ENCODE measurements around the gene NFATC3.
A peak's percentile ranks its signal among the peaks of the same experiment; 100 is the strongest.

Gene NFATC3

DNA sequence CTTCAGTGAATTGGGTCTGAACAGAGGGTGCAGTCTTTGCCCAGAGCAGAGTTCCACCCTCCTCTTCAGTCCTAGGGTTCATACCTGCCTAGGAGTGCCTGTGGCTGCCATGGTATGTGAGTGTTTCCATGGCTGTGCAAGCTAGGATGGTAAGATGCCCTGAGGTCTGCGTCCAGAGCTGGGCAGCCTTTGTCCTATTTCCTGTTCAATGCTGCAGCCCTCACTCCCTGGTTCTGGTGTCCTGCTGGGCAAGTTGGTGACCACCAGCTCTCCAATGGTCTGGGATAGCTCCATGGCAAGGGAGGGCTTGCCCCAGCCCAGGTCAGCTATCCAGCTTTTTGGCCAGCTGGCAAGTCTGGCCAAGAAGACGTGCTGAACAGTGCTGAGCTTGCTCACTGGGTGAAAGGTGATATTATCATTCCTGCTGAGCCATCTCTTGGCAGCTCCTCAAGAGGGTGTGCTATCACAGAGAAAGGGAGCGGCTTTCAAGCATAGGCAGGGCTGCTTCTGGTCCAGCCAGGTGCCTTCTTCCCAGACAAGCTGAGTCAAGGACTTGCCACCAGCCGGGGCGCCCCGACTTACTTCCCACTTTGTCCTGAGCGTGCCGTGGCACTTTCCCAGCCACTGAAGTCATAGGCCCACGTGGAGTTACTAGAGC is 13.0 kb upstream of the NFATC3 start:
- no peak for DNase-seq (ENCODE audit: low read depth, low spot score)

DNA sequence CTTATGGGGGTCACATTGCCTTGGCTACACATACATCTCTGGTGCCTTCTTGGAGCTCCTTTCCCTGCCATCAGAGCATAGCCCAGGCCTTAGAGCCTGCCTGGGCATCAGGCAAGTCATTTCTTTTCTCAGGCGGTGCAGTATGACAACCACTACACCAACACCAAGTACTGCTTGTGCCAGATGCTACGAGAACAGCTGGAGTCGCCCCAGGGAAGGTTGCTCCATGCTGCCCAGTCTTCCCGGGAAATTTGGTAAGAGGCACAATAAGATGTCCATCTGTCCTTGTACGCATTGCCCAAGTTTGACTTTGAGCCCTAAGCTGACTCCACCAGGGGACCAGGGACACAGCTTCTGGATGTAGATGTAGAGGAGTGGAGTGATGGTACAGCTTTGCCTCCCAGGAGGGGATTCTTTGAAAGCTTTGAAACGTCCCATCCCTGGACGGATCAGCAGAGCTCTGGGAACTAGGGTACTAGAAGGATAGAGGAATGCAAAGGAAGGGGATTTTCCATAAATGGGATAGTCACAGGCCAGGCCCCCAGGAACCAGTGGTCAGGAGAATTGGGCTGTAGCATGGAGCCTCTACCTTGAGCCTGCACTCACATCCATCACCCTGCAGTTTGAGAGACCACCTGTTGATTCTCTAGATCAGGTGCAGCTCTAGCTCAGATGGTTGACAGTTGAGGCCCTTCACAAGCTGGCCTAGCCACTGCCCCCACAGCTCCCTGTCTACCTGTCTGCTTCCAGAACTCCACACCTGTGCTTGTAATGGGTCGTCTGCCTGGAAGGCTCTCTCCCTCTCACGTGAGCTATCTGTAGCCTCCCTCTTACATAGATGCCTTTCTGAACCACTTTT is 11.0 kb upstream of the NFATC3 start:
- DNase-seq (ENCODE audit: low read depth, low spot score) = no peak

DNA sequence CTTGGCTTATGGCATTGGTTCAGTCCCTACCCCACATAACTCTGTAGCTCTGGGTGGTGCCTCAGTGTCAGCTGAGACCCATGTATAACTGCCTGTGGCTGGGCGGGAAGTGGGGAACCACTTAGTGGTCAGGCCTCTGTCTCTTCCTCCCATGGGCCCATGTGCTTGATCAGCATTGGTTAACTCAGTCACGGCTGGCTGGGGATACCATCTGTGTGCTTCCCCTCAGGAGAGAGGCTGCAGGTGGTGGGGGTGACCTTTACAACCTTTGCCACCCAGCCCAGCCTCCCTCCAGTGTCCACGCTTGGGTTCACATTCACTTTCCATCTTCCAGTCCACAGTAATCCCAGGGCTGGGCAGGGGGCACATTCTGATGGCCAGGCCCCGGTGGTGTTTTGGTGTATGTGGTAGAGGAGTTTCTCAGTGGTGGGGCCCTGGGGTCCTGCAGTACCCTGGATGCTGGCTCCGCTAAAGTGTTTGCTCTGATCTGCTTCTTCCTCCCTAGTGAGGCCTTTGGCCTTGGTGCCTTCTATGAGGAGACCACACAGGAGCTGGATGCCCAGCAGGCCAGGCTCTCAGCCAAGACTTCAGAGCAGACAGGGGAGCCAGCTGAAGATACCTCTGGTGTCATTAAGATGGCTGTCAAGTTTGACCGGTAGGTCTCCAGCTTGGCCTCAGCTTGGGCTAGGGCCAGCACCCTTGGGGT is 10.2 kb upstream of the NFATC3 start:
- no peak for DNase-seq (ENCODE audit: low read depth, low spot score)

DNA sequence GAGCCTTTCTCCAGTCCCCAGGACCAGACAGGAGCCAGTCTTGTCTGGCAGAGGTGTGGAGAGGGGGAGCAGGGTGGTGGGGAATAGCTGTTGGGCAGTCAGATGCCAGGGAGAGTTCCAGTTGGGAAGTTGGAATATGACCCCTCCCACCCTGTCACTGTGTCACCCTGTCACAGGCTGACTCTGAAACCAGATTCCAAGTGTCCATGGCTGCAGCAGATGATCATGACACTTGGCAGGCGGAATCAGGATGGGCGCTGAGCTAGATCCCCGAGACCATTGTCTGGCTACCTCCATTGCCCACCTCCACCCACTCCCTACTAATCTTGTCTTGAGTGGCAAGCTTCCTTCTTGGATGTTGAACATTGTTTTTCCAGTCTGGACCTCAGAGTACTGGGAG is 9.2 kb upstream of the NFATC3 start:
- no peak for DNase-seq (ENCODE audit: low read depth, low spot score)

DNA sequence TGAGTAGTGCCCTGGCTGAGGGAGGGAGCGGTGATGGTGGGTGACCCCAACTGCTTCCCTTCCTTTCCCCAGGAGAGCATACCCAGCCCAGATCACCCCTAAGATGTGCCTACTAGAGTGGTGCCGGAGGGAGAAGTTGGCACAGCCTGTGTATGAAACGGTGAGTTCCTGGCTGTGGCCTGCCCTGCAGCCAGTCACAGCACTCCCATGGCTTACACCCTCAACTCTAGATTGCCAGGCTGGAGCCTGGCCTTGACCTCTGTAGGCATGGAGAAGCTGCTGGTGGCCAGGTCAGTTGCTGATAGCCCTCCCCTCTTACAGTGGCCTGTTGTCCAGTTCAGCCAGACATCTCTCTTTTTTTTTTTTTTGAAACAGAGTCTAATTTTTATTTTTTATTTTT is 8.6 kb upstream of the NFATC3 start:
- DNase-seq (ENCODE audit: low read depth, low spot score) = no peak

DNA sequence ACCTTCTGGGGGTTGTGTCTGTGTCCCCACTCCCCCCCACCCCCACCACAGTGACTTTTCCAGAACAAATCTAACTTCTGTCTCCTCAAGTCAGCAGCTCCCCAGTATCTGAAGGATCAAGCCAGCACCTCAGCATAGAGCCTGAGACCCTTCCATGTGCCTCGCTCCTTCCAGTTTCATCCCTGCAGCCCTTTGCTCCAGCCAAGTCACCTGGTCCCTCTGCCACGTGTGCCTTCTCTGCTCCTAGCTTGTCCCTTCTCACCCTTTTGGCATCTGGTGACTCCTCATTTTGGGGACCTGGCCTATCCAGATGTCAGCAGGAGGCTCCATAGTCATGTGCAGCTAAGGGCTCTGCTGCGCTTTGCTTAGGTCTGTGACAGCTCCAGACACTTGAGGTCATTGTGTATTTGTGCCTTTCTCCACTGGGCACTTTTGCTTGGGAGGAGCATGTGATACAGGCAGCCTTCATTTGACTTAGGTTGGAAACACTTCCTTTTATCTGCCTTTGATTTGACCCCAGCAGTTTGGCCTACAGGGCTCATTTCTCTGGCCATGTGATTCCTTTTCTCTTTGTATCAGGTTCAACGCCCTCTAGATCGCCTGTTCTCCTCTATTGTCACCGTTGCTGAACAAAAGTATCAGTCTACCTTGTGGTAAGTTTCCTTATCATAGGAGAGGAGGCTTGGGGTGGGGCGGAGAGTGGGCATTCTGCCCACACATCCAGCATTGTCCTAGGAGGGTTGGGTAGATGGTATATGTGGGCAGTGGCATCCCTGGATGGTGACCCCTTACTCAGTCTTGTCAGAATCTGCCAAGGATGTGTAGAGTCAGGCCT is 7.1 kb upstream of the NFATC3 start:
- DNase-seq (ENCODE audit: low read depth, low spot score) = no peak

DNA sequence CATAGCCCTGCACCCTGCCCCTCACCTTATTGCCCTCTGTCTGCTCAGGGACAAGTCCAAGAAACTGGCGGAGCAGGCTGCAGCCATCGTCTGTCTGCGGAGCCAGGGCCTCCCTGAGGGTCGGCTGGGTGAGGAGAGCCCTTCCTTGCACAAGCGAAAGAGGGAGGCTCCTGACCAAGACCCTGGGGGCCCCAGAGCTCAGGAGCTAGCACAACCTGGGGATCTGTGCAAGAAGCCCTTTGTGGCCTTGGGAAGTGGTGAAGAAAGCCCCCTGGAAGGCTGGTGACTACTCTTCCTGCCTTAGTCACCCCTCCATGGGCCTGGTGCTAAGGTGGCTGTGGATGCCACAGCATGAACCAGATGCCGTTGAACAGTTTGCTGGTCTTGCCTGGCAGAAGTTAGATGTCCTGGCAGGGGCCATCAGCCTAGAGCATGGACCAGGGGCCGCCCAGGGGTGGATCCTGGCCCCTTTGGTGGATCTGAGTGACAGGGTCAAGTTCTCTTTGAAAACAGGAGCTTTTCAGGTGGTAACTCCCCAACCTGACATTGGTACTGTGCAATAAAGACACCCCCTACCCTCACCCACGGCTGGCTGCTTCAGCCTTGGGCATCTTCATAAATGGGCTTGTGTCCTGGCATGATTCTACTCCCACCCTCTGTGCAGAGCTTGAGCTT is 6.3 kb upstream of the NFATC3 start:
- no peak for DNase-seq (ENCODE audit: low read depth, low spot score)

DNA sequence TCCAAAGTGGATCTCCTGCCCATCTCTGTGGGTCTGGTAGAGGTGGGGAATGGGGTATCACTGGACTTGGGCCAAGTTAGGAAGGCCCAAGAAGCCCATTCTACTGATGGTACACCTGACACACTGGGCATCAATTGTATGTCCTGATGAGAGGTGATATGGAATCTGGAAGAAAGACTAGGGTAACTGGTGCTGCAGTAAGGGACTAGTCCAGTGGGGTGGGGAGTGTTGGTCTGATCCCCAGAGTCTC is 5.9 kb upstream of the NFATC3 start:
- DNase-seq (ENCODE audit: low read depth, low spot score) = no peak

DNA sequence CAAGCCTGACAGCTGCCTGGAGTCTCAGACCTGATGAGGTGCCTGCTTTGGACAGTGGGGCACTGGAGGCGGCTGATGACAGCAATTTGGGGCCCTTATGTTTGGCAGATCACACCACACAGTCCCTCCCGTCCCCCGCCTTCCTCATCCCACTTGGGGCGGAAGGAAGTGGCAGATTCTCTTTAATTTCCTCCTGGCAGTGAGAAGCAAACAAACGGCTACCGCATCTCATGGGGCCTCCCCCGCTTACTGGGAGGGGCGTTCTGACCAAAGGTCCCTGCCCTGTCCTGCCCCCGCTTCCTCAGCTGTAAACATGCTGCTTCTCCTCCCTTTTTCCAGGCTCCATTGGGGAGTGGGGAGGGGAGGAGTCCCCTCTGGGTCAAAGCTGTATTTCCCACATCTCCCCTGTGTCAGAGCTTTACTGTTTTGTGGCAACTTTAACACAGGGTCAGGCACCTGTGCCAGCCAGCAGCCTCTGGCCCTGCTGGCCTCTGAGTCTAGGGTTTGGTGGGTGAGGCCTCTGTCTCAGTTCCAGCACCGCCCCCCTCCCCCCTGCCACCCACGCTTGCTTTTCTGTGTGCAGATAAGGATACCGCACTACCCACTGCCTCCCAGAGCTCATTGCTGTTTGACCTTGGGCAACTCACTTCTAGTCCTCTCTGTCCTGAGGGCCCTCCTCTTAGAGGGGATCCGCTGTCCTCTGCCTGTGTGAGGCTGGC is 5.4 kb upstream of the NFATC3 start:
- peak; percentile 48 for DNase-seq (ENCODE audit: low read depth, low spot score)

DNA sequence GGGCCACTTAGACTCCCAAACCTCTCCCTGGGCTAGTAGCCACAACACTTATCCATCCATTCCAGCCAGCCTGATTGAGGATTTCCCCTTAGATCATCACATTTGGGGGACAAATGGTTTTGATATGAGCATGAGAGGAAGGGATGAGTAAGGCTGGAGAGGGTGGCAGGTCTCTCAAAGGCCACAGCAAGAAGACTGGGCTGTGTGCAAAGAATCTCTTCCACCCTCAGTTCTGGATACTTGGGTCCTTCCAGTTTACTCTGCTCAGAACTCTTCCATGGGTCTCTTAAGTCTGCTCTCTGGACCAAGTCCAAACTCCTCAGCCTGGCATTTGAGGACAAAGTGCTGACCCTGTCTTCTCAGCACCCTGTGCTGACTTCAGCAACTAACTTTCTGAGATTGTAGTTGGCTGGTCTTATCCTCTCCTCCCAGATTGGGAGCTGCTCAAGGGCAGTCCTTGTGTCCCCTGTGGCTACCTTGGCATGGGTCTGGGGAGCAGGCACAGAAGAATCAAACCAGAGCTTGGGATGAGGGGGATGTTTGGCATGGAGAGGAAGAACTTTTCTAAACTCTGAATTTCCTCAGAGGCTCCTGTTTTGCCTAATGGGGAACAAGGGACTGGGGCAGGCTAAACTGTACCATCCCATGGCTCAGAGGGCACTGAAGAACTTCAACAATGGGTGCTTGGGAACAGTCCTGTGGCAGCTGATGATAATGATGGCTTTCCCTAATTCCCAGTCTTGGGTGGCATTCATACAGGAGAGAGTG is 3.1 kb upstream of the NFATC3 start:
- no peak for DNase-seq (ENCODE audit: low read depth, low spot score)

DNA sequence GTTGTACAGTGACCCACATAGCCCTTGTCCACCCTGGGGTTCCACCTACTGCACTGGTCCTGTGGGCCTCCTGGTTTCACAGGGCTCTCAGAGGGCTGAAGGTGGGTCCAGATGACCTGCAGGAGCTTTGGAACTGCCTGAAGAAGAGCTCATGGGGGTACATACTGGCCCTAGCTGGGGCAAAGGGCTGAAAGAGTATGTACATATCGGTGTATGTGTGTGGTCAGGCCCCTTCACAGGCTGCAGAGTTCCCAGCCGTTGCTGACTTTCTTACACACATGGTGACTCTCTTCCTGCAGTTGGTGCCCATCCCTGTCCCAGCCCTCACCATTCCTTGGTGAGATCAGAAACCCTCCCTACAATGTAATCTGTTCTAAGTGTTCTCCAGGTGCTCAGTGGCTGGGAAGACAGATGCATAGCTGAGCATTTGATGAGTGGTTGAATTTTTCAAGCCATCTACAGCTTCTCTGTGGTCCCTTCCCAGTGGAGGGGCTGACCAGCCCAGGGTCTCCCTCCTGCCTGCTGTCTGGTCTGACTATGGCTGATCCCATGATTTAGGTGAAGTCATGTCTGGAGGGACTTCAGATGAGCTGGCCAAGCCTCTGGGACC is 2.4 kb upstream of the NFATC3 start:
- no peak for DNase-seq (ENCODE audit: low read depth, low spot score)

DNA sequence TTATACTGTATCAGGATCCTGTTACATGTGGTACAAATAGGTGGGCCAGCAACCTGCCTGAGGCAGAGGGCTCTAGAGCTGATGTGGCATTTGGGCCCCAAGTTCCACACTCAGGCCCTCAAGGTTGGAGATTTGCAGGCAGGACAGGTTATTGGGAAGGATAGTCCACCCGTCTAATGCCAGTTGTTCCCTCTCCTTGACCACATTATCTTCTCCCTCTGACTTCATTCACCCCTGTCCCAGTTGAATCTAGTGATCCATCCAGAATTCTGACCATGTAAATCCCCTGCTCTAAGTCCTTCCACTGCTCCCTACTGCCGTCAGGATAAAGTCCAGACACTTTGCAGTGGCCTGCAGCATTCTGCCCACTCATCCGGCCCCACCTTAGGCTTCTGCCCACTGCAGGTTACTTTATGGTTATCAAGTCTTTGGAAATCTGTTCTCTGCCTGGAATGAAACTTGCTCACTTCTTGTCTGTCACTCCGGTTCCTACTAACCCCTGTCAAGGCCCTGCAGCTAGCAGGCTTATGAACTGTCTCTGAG is 1.9 kb upstream of the NFATC3 start:
- DNase-seq (ENCODE audit: low read depth, low spot score) = no peak

DNA sequence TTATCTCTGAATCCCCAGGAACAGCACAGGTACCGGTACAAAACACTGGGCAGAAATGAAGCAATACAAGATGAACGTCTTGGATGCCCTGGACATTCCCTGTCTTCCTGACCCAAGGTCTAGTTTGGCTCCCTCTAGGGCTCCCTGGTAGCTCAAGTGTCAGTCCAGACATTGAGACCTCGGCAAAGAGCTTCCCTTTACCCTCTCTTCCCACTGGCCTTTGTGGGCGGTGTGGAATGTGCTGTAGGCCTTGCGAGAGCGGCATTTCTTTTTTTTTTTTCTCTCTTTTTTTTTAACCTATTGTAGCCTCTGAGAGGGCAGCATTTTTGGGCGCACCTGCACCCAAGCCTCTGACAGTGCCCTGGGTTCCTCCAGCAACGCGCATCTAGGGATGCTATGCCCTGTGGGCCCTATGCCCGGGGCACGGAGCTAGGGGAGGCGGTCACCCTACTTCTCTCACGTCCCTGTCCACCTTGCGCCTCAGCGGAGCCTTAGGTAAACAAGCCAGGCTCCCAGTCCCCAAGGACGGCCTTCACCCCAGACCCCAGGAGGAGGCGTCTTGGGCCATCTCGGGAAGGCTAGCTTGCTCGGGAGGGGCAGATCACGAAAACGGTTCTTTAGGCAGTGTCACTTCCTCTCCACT is 1.2 kb upstream of the NFATC3 start:
- DNase-seq (ENCODE audit: low read depth, low spot score) = no peak

DNA sequence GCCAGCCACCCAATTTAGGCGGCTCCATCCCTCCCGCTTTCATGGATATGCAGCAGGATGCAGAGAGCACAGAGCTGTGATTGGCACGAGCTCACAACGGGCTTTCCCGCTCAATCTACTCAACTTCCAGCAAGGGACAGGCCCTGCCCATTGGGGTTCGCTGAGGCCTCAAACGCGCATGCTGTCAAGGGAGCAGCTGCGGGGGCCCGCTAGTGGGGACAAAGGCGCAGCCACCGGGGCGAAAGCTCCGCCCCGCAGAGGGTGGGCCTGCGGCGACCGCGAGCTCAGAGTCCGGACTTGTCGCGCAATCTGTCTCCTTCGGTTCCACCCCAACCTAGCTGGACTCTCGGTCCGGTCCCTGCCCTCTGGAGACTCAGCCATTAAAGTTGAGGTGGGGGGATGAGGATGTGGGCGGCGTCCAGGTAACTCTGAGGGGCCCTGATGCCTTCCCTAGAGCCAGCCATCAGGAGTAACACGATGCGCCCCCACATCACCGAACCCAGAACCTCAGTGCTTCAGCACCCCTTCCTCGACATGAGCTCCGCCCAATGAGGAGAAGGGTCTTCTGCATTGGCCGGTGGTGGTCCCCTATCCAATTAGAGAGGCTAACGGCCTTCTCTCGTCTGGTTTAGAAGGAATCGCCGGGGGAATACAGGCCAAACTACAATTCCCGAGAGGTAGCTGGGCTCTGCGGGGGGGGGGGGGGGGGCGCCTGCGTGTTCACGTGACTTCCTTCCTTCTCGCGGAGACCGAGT is 489 bp upstream of the NFATC3 start:
- peak; percentile 74 for DNase-seq (ENCODE audit: low read depth, low spot score)

DNA sequence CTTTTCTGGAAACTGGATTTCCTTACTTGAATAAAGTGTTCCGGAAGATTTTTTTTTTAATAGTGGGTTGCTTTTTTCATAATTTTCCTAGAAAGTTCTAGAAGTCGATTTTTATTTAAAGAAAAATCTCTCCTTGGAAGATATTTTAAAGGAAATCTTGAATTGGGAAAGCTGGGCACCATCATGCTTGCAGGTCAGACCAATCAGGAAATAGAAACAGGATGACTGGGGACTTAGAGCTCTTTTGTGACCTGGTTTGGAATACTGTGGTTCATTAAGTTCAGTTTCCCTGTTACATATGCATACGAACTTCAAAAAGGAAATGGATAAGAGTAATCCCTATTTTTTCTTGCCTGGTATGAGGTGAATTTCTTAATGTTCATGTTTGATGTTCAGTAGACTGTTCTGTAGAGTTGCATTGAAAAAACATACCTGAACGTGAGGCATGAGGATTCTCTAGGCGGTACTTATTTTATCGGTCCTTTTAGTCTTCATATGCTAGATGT is 1.2 kb downstream of the NFATC3 start:
- DNase-seq (ENCODE audit: low read depth, low spot score) = no peak

DNA sequence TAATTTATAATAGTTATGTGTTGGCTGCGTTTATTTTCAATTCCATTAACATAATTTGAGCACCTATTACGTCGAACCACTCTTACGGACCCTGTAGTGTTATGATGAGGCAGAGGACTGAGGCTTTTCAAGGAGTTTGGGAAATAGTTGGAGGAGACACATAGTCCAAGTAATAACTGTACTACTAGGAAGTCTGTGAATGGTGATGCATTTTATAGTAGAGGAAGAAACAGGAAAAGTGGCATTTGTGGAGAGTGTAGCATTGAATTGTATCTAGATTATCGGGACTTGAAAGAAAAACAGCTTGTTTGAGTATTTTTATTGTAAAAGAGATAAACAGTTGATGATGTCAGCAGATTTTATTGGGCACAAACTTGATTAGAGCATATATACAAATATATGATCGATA is 1.7 kb downstream of the NFATC3 start:
- no peak for DNase-seq (ENCODE audit: low read depth, low spot score)

DNA sequence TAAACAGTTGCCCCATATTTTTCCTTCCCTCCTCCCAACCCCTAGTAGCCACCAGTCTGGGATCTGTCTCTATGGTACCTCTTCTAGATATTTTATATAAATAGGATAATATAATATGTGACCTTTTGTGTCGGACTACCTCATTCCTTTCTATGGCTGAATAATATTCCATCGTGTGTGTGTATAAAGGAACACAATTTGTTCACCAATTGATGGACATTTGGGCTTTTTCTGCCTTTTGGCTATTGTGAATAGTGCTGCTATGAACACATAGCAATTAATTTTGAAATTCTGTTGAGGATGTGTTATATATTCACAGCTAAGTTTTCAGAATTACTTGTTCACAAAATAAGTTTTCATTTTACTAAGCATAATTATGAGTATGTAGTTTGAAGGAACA is 2.5 kb downstream of the NFATC3 start:
- DNase-seq (ENCODE audit: low read depth, low spot score) = no peak

All from activated CD4-positive, CD25-positive, alpha-beta regulatory T cell treated with anti-CD3 and anti-CD28 coated beads, Interleukin-2, amount 50 U/mL, for 16 hours (primary cell).